A549 (cell line): ENCODE measurements around the gene UPK1A. TPM values are rescaled to one million over a fixed set of nuclear protein-coding genes. Genes with fewer than 3 reads are reported as not detected.

Source experiments
- ATAC-seq, 2 experiments: fragments of 200-7000 bp in 1 of 2; fragments of >200 bp in 1 of 2; cut with Nextera tagmentation in 1 of 2; cut with Tn5 transposase in 1 of 2; 3 replicates each; pipeline versions ENCODE4 v1.8.0 to v1.9.1; 2018 to 2020; ENCODE audit warnings: mild to moderate bottlenecking in 1 of 2, moderate library complexity in 1 of 2
- CTCF ChIA-PET: fragments of 300-600 bp; sonication (Branson Sonifier 250); formaldehyde crosslinking; extraction: SDS; loops from one replicate; lab custom pipeline; 2021; ENCODE audit warnings: antibody characterized with exemption, inconsistent platforms; lab: Yijun Ruan, JAX
- POLR2A ChIA-PET: fragments of 350-600 bp; formaldehyde crosslinking; extraction: SDS; loops from one replicate; lab custom pipeline; 2021; ENCODE audit warnings: antibody characterized with exemption, inconsistent platforms; lab: Yijun Ruan, JAX
- DNase-seq, 2 experiments: peaks; one replicate each; pipeline versions ENCODE4 v3.0.0 to v3.0.0-alpha.2; 2011 to 2016; ENCODE audit warnings: low read depth in 1 of 2, low spot score in 1 of 2
- FAIRE-seq: peaks from 2 replicates; lab custom pipeline; 2011; peaks lifted over from hg19 to GRCh38; lab: Jason Lieb, UNC
- H3K27ac ChIP-seq, 2 experiments: fragments of >200 bp; sonication (Bioruptor Twin); formaldehyde crosslinking; 3 replicates each; pipeline ENCODE4 v1.5.1; 2016 to 2017
- H3K4me1 ChIP-seq: fragments of >200 bp; sonication (Bioruptor Twin); formaldehyde crosslinking; 3 replicates; pipeline ENCODE4 v1.6.1; 2016
- H3K4me2 ChIP-seq: fragments of >200 bp; sonication (Bioruptor Twin); formaldehyde crosslinking; 3 replicates; pipeline ENCODE4 v1.6.1; 2016
- H3K4me3 ChIP-seq: fragments of >200 bp; sonication (Bioruptor Twin); formaldehyde crosslinking; 3 replicates; pipeline ENCODE4 v1.5.1; 2016
- H3K9me3 ChIP-seq: fragments of >200 bp; sonication (Bioruptor Twin); formaldehyde crosslinking; 3 replicates; pipeline ENCODE4 v1.6.1; 2016
- CBX8 ChIP-seq: fragments of 200-600 bp; sonication (generic); IDR thresholded peaks from 2 replicates; pipeline ENCODE4 v1.6.1; 2016
- ESRRA ChIP-seq: fragments of 150-350 bp; IDR thresholded peaks from 2 replicates; pipeline ENCODE4 v1.6.1; 2014; ENCODE audit warnings: mild to moderate bottlenecking, low read length, borderline replicate concordance
- GATA3 ChIP-seq: IDR thresholded peaks from 2 replicates; pipeline ENCODE4 v1.6.1; 2012; ENCODE audit warnings: borderline replicate concordance
- HEYL ChIP-seq: fragments of 250-450 bp; sonication (Bioruptor Pico); IDR thresholded peaks from 2 replicates; pipeline ENCODE4 v1.8.0; 2021; ENCODE audit warnings: mild to moderate bottlenecking, moderate library complexity
- HOXB5 ChIP-seq: fragments of 250-450 bp; sonication (Bioruptor Pico); IDR thresholded peaks from 2 replicates; pipeline ENCODE4 v1.5.0; 2020; ENCODE audit warnings: mild to moderate bottlenecking, moderate library complexity
- JUNB ChIP-seq: fragments of >200 bp; sonication (Bioruptor Twin); formaldehyde crosslinking; IDR thresholded peaks from 2 replicates; pipeline ENCODE4 v1.6.1; 2016
- MAZ ChIP-seq: fragments of 150-350 bp; IDR thresholded peaks from 2 replicates; pipeline ENCODE4 v1.6.1; 2014; ENCODE audit warnings: antibody characterized with exemption, low read depth, low read length, borderline replicate concordance
- MYC ChIP-seq: IDR thresholded peaks from 2 replicates; pipeline ENCODE4 v1.6.1; 2012; ENCODE audit warnings: mild to moderate bottlenecking, inconsistent platforms, low read length, improper control_type of control experiment, borderline replicate concordance
- PHF8 ChIP-seq: fragments of 200-600 bp; sonication (generic); IDR thresholded peaks from 2 replicates; pipeline ENCODE4 v1.6.1; 2016; ENCODE audit warnings: low read depth, mild to moderate bottlenecking, antibody characterized with exemption, moderate library complexity, borderline replicate concordance
- POLR2A ChIP-seq: IDR thresholded peaks from 2 replicates; pipeline ENCODE4 v1.6.1; 2012; ENCODE audit warnings: mild to moderate bottlenecking, low read length
- POLR2AphosphoS2 ChIP-seq: conservative IDR thresholded peaks from 2 replicates; pipeline ENCODE4 v1.6.1; 2012; ENCODE audit warnings: low read length, improper control_type of control experiment, inconsistent platforms
- RARB ChIP-seq: fragments of 250-450 bp; sonication (Bioruptor Pico); IDR thresholded peaks from 2 replicates; pipeline ENCODE4 v1.8.0; 2021; ENCODE audit warnings: mild to moderate bottlenecking, moderate library complexity
- RNF2 ChIP-seq: fragments of 200-600 bp; sonication (generic); IDR thresholded peaks from 2 replicates; pipeline ENCODE4 v1.6.1; 2016; ENCODE audit warnings: low read depth, mild to moderate bottlenecking, antibody characterized with exemption, moderate library complexity, borderline replicate concordance
- SMC3 ChIP-seq: fragments of >200 bp; sonication (Bioruptor Twin); formaldehyde crosslinking; IDR thresholded peaks from 3 replicates; pipeline ENCODE4 v1.6.1; 2018; ENCODE audit warnings: inconsistent platforms
- TFCP2L1 ChIP-seq: fragments of 250-450 bp; sonication (Bioruptor Pico); IDR thresholded peaks from 2 replicates; pipeline ENCODE4 v1.5.0; 2021; ENCODE audit warnings: mild to moderate bottlenecking
- TP53 ChIP-seq: fragments of 250-450 bp; sonication (Bioruptor Pico); IDR thresholded peaks from 2 replicates; pipeline ENCODE4 v1.5.0; 2021; ENCODE audit warnings: mild to moderate bottlenecking, moderate library complexity
- ZC3H11A ChIP-seq: fragments of 450-650 bp; IDR thresholded peaks from 2 replicates; pipeline ENCODE4 v1.6.1; 2014; ENCODE audit warnings: antibody characterized with exemption, mild to moderate bottlenecking
- WGBS: methylation state at CpG from one replicate; pipeline ENCODE4 v1.1.6; 2017; ENCODE audit errors: missing lambda C conversion rate; 5-methylcytosine and 5-hydroxymethylcytosine counted together
- polyA plus RNA-seq, 4 experiments: library from polyadenylated mRNA; depleted of rRNA in 3 of 4; stranded (reverse); fragments of >200 nt; fragmentation: RNase III in 1 of 4; extraction: RNeasy Plus Mini Kit Qiagen cat#74134 plus additional on column Dnase treatment in 1 of 4; gene quantifications; 2 replicates in 3 of 4; 3 replicates in 1 of 4; pipeline ENCODE4 v1.2.3, GENCODE V29; 2011 to 2017
- TF ChIP-seq, protein P1 (sequence below): fragments of 250-450 bp; sonication (Bioruptor Pico); IDR thresholded peaks from 2 replicates; pipeline ENCODE4 v1.5.0; 2020; ENCODE audit warnings: low read depth, mild to moderate bottlenecking, moderate library complexity
- TF ChIP-seq, protein P2 (sequence below): fragments of >200 bp; sonication (Bioruptor Twin); formaldehyde crosslinking; IDR thresholded peaks from 3 replicates; pipeline ENCODE4 v1.5.1; 2016
- TF ChIP-seq, protein P3 (sequence below): IDR thresholded peaks from 2 replicates; pipeline ENCODE4 v1.6.1; 2012
- TF ChIP-seq, protein P4 (sequence below): fragments of >200 bp; sonication (Bioruptor Twin); formaldehyde crosslinking; IDR thresholded peaks from 3 replicates; pipeline ENCODE4 v1.6.1; 2016
- TF ChIP-seq, protein P5 (sequence below): IDR thresholded peaks from 2 replicates; pipeline ENCODE4 v1.6.1; 2012

The UPK1A gene
- polyA plus RNA-seq, 2 of the 4 experiments (the other 2 are of a cell fraction) = 0.44 to 0.78 TPM

DNA sequence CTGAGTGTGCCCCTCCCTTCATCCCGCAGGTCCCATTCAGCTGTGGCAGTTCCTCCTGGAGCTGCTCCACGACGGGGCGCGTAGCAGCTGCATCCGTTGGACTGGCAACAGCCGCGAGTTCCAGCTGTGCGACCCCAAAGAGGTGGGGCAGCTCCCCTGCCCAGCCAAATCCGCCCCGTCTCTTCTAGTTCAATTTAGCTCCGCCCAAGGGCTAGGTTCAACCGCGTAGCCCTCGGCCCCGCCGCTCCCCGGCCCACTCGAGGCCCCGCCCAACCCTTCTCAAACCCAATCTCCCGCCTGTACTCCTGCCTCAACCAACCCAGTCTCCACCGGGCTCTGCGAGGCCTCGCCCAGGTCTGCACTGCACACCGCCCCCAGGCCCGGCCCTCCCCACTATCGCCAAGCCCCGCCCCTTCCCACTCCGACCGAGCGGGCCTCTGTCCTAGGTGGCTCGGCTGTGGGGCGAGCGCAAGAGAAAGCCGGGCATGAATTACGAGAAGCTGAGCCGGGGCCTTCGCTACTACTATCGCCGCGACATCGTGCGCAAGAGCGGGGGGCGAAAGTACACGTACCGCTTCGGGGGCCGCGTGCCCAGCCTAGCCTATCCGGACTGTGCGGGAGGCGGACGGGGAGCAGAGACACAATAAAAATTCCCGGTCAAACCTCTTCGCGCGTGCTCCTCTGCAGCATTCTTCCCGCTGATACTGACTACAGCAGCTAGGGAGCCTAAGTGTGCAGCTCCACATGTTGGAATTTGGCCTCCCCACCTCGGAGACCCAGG, 21.9 kb upstream of the UPK1A start (continued):
- TF ChIP-seq, protein P1, sequence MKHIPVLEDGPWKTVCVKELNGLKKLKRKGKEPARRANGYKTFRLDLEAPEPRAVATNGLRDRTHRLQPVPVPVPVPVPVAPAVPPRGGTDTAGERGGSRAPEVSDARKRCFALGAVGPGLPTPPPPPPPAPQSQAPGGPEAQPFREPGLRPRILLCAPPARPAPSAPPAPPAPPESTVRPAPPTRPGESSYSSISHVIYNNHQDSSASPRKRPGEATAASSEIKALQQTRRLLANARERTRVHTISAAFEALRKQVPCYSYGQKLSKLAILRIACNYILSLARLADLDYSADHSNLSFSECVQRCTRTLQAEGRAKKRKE = no peak
- no peak for TF ChIP-seq ZC3H11A
- no peak for TF ChIP-seq MYC
- TF ChIP-seq ESRRA = no peak
- TF ChIP-seq POLR2AphosphoS2 = no peak
- TF ChIP-seq MAZ = no peak; the same call in 1 of the 2 replicates
- no peak for TF ChIP-seq TFCP2L1
- no peak for TF ChIP-seq CBX8
- no peak for TF ChIP-seq TP53 (CRISPR knock-in tag)
- TF ChIP-seq POLR2A = peak; percentile 51
- TF ChIP-seq, protein P2, sequence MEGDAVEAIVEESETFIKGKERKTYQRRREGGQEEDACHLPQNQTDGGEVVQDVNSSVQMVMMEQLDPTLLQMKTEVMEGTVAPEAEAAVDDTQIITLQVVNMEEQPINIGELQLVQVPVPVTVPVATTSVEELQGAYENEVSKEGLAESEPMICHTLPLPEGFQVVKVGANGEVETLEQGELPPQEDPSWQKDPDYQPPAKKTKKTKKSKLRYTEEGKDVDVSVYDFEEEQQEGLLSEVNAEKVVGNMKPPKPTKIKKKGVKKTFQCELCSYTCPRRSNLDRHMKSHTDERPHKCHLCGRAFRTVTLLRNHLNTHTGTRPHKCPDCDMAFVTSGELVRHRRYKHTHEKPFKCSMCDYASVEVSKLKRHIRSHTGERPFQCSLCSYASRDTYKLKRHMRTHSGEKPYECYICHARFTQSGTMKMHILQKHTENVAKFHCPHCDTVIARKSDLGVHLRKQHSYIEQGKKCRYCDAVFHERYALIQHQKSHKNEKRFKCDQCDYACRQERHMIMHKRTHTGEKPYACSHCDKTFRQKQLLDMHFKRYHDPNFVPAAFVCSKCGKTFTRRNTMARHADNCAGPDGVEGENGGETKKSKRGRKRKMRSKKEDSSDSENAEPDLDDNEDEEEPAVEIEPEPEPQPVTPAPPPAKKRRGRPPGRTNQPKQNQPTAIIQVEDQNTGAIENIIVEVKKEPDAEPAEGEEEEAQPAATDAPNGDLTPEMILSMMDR = no peak
- TF ChIP-seq, protein P3, sequence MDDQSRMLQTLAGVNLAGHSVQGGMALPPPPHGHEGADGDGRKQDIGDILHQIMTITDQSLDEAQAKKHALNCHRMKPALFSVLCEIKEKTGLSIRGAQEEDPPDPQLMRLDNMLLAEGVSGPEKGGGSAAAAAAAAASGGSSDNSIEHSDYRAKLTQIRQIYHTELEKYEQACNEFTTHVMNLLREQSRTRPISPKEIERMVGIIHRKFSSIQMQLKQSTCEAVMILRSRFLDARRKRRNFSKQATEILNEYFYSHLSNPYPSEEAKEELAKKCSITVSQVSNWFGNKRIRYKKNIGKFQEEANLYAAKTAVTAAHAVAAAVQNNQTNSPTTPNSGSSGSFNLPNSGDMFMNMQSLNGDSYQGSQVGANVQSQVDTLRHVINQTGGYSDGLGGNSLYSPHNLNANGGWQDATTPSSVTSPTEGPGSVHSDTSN = no peak
- TF ChIP-seq, protein P4, sequence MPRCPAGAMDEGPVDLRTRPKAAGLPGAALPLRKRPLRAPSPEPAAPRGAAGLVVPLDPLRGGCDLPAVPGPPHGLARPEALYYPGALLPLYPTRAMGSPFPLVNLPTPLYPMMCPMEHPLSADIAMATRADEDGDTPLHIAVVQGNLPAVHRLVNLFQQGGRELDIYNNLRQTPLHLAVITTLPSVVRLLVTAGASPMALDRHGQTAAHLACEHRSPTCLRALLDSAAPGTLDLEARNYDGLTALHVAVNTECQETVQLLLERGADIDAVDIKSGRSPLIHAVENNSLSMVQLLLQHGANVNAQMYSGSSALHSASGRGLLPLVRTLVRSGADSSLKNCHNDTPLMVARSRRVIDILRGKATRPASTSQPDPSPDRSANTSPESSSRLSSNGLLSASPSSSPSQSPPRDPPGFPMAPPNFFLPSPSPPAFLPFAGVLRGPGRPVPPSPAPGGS = no peak
- TF ChIP-seq HEYL (CRISPR knock-in tag) = no peak
- TF ChIP-seq, all 56 proteins: peak for 9

DNA sequence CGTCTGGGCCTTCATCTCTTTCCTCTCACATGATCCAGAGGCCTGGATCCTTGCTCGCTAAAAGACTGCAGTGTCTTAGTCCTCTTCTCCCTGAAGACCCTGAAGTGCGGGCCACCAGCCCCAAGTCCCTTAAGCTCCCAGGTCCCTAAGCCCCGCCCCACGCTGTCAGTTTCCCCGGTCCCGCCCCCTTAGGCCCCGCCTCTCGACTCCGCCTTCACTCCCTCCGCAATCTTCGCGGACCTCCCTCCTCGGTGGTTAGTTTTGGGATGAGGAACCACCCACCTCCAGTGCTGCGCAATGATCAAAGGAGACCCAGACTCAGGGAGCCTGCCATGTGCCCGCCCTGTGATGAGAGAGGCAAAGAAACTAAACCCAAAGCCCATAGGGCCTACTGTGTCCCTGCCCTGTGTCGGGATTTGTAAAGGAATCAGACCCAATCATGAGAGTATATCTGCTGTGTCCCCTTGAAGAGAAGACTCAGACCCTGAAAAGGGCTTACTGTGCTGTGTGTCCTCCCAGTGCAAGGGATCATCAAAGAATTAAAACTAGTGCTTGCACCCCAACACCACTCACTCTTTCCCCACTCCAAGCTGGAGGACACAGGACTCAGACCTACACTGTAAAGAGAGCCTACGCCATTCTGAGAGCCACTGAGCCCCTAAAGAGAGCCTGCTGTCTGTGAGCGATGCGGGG, 21.2 kb upstream of the UPK1A start:
- FAIRE-seq (no peak), DNase-seq (peak; percentile 79 to 81), ATAC-seq (peak; percentile 22 to 35)
- Histone ChIP-seq H3K4me1 (peaks cover 25% of the 10 kb centered on the region), H3K4me3 (peak overlapping the region; percentile 61), H3K4me2 (peak overlapping the region; percentile 98), H3K9me3 (no peaks in the 10 kb centered on the region), H3K27ac (peak overlapping the region; percentile 38 to 74)
- no peak for TF ChIP-seq SMC3
- 0 out of 2 replicates have a peak, but pooled peaks have one; percentile 9 for TF ChIP-seq PHF8
- TF ChIP-seq, protein P5, sequence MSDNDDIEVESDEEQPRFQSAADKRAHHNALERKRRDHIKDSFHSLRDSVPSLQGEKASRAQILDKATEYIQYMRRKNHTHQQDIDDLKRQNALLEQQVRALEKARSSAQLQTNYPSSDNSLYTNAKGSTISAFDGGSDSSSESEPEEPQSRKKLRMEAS = no peak
- no peak for TF ChIP-seq RARB (CRISPR knock-in tag)
- 0 out of 2 replicates have a peak, but pooled peaks have one; percentile 6 for TF ChIP-seq TFCP2L1
- no peak for TF ChIP-seq GATA3
- no peak for TF ChIP-seq JUNB
- no peak for TF ChIP-seq HOXB5
- TF ChIP-seq RNF2 = 0 out of 2 replicates have a peak, but pooled peaks have one; percentile 18
- TF ChIP-seq MYC = peak; percentile 19; the same call in 1 of the 2 replicates
- CTCF ChIA-PET = interaction anchor here (0.9 to 4.2 kb wide), 8 partner anchors 11 to 292 kb away, joined by 3 to 28 read pairs (median 4); partner anchors contain the start of gene HAUS5
- POLR2A ChIA-PET = interaction anchor here (0.6 to 2.2 kb wide), 8 partner anchors 9 to 409 kb away, joined by 3 to 9 read pairs (median 4); partner anchors contain the start of genes HAUS5, LIN37 and THAP8
- WGBS = 29% methylated on average over 14 of the region's 20 CpGs
